Endothelial cell of umbilical vein (primary cell): ENCODE measurements around the gene FRRS1.

Experiments used
- CTCF ChIP-seq, 2 donors: IDR thresholded peaks; 1 replicate in 1 of 2; 2 replicates in 1 of 2; pipeline ENCODE4 v1.5.1; 2011; ENCODE audit warnings: low read length in 2 of 2, mild to moderate bottlenecking in 2 of 2, moderate library complexity in 2 of 2, control low read depth in 1 of 2, inconsistent platforms in 1 of 2, low read depth in 1 of 2; ENCODE audit not compliant: insufficient read depth in 1 of 2; ENCODE audit errors: extremely low read depth in 1 of 2
- POLR2A ChIP-seq: IDR thresholded peaks from 2 replicates; pipeline ENCODE4 v1.6.1; 2012; ENCODE audit warnings: low read depth, mild to moderate bottlenecking, control low read depth, low read length

DNA sequence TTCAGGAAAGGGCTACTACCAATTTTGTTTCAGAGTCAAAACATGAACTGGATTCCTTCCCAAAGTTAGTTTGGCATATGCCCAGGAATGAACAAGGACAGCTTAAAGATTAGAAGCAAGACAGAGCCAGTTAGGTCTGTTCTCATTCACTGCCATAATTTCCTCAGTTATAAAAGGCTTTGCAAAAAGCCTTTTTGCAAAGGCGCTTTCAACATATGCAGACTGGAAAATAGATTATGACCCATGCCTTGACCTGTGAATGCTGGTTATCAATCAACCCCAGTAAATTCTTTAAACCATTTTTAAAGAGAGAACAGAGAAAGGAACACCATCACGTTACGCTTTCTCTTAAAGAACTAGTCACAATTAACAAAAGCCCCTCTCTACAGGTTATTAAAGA lies 1.7 kb upstream of the FRRS1 start:
- TF ChIP-seq CTCF (IDR thresholded peaks at IDR 0.05; ENCODE audit: extremely low read depth in 1 of 2, insufficient read depth in 1 of 2, low read depth in 1 of 2, low read length in 2 of 2): no peak
- no peak for TF ChIP-seq POLR2A
